LNCaP clone FGC (cell line): ENCODE results near the gene CADPS.

Source experiments
- DNase-seq: peaks from one replicate; pipeline ENCODE4 v3.0.0-alpha.2; 2011; ENCODE audit warnings: low read depth
- H3K4me3 ChIP-seq: 2 replicates; pipeline ENCODE4 v1.5.1; 2011; ENCODE audit warnings: mild to moderate bottlenecking, low read depth, low read length, control low read depth
- CTCF ChIP-seq: IDR thresholded peaks from 2 replicates; pipeline ENCODE4 v1.5.1; 2012; ENCODE audit warnings: mild to moderate bottlenecking; ENCODE audit not compliant: control insufficient read depth, insufficient read depth; ENCODE audit errors: extremely low read depth

The CADPS gene

GRCh38 chr3:62376906-62377877 lies 498.0 kb downstream of the CADPS start:
- no peak for TF ChIP-seq CTCF
- H3K4me3 ChIP-seq: no peak overlapping the region
- DNase-seq: no peak

- no peak overlapping the region for H3K4me3 ChIP-seq
- no peak for TF ChIP-seq CTCF
- DNase-seq: no peak
Observed at GRCh38 chr3:62376454-62376720, 498.8 kb downstream of the CADPS start.

GRCh38 chr3:62375655-62376453 lies 499.4 kb downstream of the CADPS start:
- TF ChIP-seq CTCF: no peak
- H3K4me3 ChIP-seq: no peak overlapping the region

GRCh38 chr3:62374341-62375218 lies 500.6 kb downstream of the CADPS start:
- H3K4me3 ChIP-seq: no peak overlapping the region
- DNase-seq: no peak
- TF ChIP-seq CTCF: no peak

More at GRCh38 chr3:62375655-62376453, 499.4 kb downstream of the CADPS start:
- no peak for DNase-seq

GRCh38 chr3:62373714-62374333 lies 501.4 kb downstream of the CADPS start:
- no peak for TF ChIP-seq CTCF
- no peak for DNase-seq
- H3K4me3 ChIP-seq: no peak overlapping the region

GRCh38 chr3:62373215-62373614 lies 502.0 kb downstream of the CADPS start, which contains the start of gene FEZF2:
FEZF2 (minus strand) TSS chr3:62373550; CDS start chr3:62372868, 682 bp downstream.
- no peak within 1 kb of the TSS for H3K4me3 ChIP-seq
- TF ChIP-seq CTCF: no peak
- DNase-seq: no peak
